ENCODE results near the gene ALB.
"Not testable (repeated sequence)": the region's sequence is repeated elsewhere in the genome, so short reads cannot be mapped to it uniquely, and the experiment has no call there.

ALB gene

GRCh38 chr4:73404042-73404441, at the start of gene ALB:
TSS of gene ALB (plus strand) at chr4:73404287. CDS start at chr4:73404328, 41 bp downstream.
- no peak for DNase-seq

- DNase-seq = not testable (repeated sequence)
These were observed 46.9 kb upstream of the ALB start for GRCh38 chr4:73357174-73357573.

- DNase-seq = not testable (repeated sequence)
These were observed 34.4 kb upstream of the ALB start for GRCh38 chr4:73369506-73370199.

- no peak for DNase-seq
These were observed 28.8 kb upstream of the ALB start for GRCh38 chr4:73375328-73375741.

GRCh38 chr4:73376251-73376650, 27.8 kb upstream of the ALB start:
- no peak for DNase-seq

GRCh38 chr4:73376976-73377375, 27.1 kb upstream of the ALB start:
- no peak for DNase-seq

GRCh38 chr4:73378887-73379286, 25.2 kb upstream of the ALB start:
- DNase-seq = no peak

GRCh38 chr4:73379946-73380345, 24.1 kb upstream of the ALB start:
- DNase-seq = no peak

GRCh38 chr4:73381214-73381613, 22.9 kb upstream of the ALB start:
- no peak for DNase-seq

GRCh38 chr4:73383452-73383851, 20.6 kb upstream of the ALB start:
- no peak for DNase-seq

GRCh38 chr4:73387552-73387951, 16.5 kb upstream of the ALB start:
- no peak for DNase-seq

- no peak for DNase-seq
These were observed 15.2 kb upstream of the ALB start for GRCh38 chr4:73388887-73389286.

- not testable (repeated sequence) for DNase-seq
These were observed 14.4 kb upstream of the ALB start for GRCh38 chr4:73389663-73390062.

GRCh38 chr4:73391774-73392173, 12.3 kb upstream of the ALB start:
- DNase-seq = no peak

- DNase-seq = no peak
These were observed 11.2 kb upstream of the ALB start for GRCh38 chr4:73392936-73393335.

- DNase-seq = no peak
These were observed 7.8 kb upstream of the ALB start for GRCh38 chr4:73396304-73396703.

GRCh38 chr4:73396993-73397972, 6.8 kb upstream of the ALB start:
- no peak for DNase-seq

GRCh38 chr4:73401412-73401811, 2.7 kb upstream of the ALB start:
- no peak for DNase-seq

GRCh38 chr4:73404457-73404856, 370 bp downstream of the ALB start:
- no peak for DNase-seq

- DNase-seq = no peak
These were observed 1.1 kb downstream of the ALB start for GRCh38 chr4:73405138-73405537.

- no peak for DNase-seq
These were observed 2.4 kb downstream of the ALB start for GRCh38 chr4:73406548-73406875.

- no peak for DNase-seq
These were observed 3.2 kb downstream of the ALB start for GRCh38 chr4:73407227-73407673.

- DNase-seq = no peak
These were observed 4.2 kb downstream of the ALB start for GRCh38 chr4:73408181-73408867.

All from activated CD4-positive, alpha-beta T cell treated with anti-CD3 and anti-CD28 coated beads, Interleukin-2, amount 50 U/mL, for 48 hours (primary cell).